HEK293T (cell line): Measurements from ENCODE around the gene BIRC6.
"Not testable (repeated sequence)": the region's sequence is repeated elsewhere in the genome, so short reads cannot be mapped to it uniquely, and the experiment has no call there.

Experiments used
- ARNT ChIP-seq: fragments of 450-650 bp; IDR thresholded peaks from 2 replicates; pipeline ENCODE4 v1.6.1; 2017; ENCODE audit warnings: mild to moderate bottlenecking
- BHLHE40 ChIP-seq: fragments of 450-650 bp; IDR thresholded peaks from 2 replicates; pipeline ENCODE4 v1.6.1; 2016; ENCODE audit warnings: mild to moderate bottlenecking, moderate library complexity, borderline replicate concordance
- FOXA1 ChIP-seq: fragments of 450-650 bp; IDR thresholded peaks from 2 replicates; pipeline ENCODE4 v1.6.1; 2016; ENCODE audit warnings: mild to moderate bottlenecking
- FOXK2 ChIP-seq: fragments of 450-650 bp; IDR thresholded peaks from 2 replicates; pipeline ENCODE4 v1.6.1; 2016; ENCODE audit warnings: mild to moderate bottlenecking
- FOXM1 ChIP-seq: fragments of 450-650 bp; IDR thresholded peaks from 2 replicates; pipeline ENCODE4 v1.6.1; 2017; ENCODE audit warnings: mild to moderate bottlenecking, borderline replicate concordance
- SUZ12 ChIP-seq: fragments of 450-650 bp; IDR thresholded peaks from 2 replicates; pipeline ENCODE4 v1.6.1; 2016; ENCODE audit warnings: mild to moderate bottlenecking
- TARDBP ChIP-seq: fragments of 450-650 bp; IDR thresholded peaks from 2 replicates; pipeline ENCODE4 v1.6.1; 2016

DNA sequence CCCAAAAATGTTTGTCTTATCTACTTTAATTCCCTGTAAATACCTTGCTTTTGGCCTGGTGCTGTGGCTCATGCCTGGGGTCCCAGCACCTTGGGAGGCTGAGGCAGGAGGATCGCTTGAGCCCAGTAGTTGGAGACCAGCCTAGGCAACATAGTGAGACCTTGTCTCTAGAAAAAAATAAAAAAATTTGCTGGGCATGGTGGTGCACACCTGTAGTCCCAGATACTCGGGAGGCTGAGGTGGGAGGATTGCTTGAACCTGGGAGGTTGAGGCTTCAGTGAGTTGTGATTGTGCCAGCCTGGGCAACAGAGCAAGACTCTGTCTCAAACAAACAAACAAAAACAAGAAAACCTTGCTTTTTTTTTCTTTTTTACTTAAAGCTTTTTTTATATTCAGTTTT lies 6.2 kb downstream of the BIRC6 start:
- TF ChIP-seq FOXA1, BHLHE40, TARDBP, FOXM1, ARNT, SUZ12, FOXK2: not testable (repeated sequence)
